Activated CD8-positive, alpha-beta T cell treated with anti-CD3 and anti-CD28 coated beads, Interleukin-2, amount 10 ng/mL, durations not matched to agents 7 days and 5 days (primary cell): Measurements from ENCODE around the gene OR1M1. TPM values are rescaled to one million over a fixed set of nuclear protein-coding genes. Genes with fewer than 3 reads are reported as not detected.

Source experiments
- ATAC-seq: fragments of 150-1000 bp; cut with Tn5 transposase; one replicate; pipeline ENCODE4 v1.10.0; 2021; ENCODE audit warnings: moderate library complexity
- CTCF ChIA-PET: fragments of 350-600 bp; sonication (Branson Sonifier 250); formaldehyde crosslinking; loops from one replicate; lab custom pipeline; 2021; ENCODE audit warnings: antibody characterized with exemption; lab: Charles Lee
- POLR2A ChIA-PET: fragments of 350-600 bp; sonication (Branson Sonifier 250); formaldehyde crosslinking; loops from one replicate; lab custom pipeline; 2021; ENCODE audit warnings: antibody characterized with exemption; lab: Charles Lee
- DNase-seq: peaks from one replicate; pipeline ENCODE4 v3.0.0-alpha.2; 2020
- H3K27ac Mint-ChIP-seq: one replicate; pipeline ENCODE4 v1.8.0; 2021; ENCODE audit warnings: mild to moderate bottlenecking, mixed read lengths
- H3K27me3 Mint-ChIP-seq: one replicate; pipeline ENCODE4 v1.8.0; 2021; ENCODE audit warnings: low read depth, mixed read lengths
- H3K36me3 Mint-ChIP-seq: one replicate; pipeline ENCODE4 v1.8.0; 2021; ENCODE audit warnings: low read depth, mixed read lengths
- H3K4me1 Mint-ChIP-seq: one replicate; pipeline ENCODE4 v1.8.0; 2021; ENCODE audit warnings: low read depth, mixed read lengths
- H3K4me3 Mint-ChIP-seq: one replicate; pipeline ENCODE4 v1.8.0; 2021; ENCODE audit warnings: mild to moderate bottlenecking, mixed read lengths
- H3K9me3 Mint-ChIP-seq: one replicate; pipeline ENCODE4 v1.8.0; 2022; ENCODE audit warnings: mixed read lengths; ENCODE audit not compliant: insufficient read depth
- total RNA-seq, 2 experiments: library from RNA; stranded (reverse); gene quantifications; one replicate each; pipeline ENCODE4 v1.2.3, GENCODE V29; 2021

OR1M1 gene
- total RNA-seq, 2 experiments from 2014 or later, result not detected

DNA sequence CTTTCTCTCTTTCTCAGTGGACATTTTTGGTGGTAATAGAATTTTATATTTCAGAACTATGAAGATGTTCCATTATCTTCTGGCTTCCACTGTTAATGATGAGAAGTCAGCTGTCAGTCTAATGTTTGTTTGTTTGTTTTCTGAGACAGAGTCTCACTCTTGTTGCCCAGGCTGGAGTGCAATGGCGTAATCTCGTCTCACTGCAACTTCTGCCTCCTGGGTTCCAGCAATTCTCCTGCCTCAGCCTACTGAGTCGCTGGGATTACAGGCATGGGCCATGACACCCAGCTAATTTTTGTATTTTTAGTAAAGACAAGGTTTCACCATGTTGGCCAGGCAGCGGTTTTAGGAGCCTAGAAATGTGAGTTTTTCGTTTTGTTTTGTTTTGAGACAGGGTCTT, 58.1 kb downstream of the OR1M1 start:
- Mint-ChIP-seq H3K9me3 (peaks cover 43% of the 10 kb centered on the region), H3K4me1 (peaks cover 32% of the 10 kb centered on the region), H3K4me3 (no peak overlapping the region), H3K36me3 (peaks cover 88% of the 10 kb centered on the region), H3K27me3 (no peaks in the 10 kb centered on the region), H3K27ac (no peak overlapping the region)
- ATAC-seq, result no peak
- DNase-seq, result no peak
- CTCF ChIA-PET, result no interaction called here
- POLR2A ChIA-PET, result no interaction called here

Other genes starting within 250 kb of the OR1M1 start
- gene MUC16, start 76.7 kb upstream of the OR1M1 start, total RNA-seq, result under 1 TPM in 1 of 2 experiments, not detected in 1; under 0.01 TPM
- gene OR7G2, start 20.4 kb downstream of the OR1M1 start, total RNA-seq, result not detected
- not detected for gene OR7G1, start 28.7 kb downstream of the OR1M1 start, total RNA-seq
- not detected for gene OR7G3, start 39.9 kb downstream of the OR1M1 start, total RNA-seq
- 10 to 100 TPM; 37.1 to 41.3 TPM for gene ZNF317, start 53.3 kb downstream of the OR1M1 start, total RNA-seq
- not detected for gene OR7D2, start 91.9 kb downstream of the OR1M1 start, total RNA-seq
- not detected for gene OR7D4, start 132.5 kb downstream of the OR1M1 start, total RNA-seq
- gene OR7E24, start 163.9 kb downstream of the OR1M1 start, total RNA-seq, result not detected
- gene ZNF699, start 222.8 kb downstream of the OR1M1 start, total RNA-seq, result 10 to 100 TPM in 1 of 2 experiments, 1 to 10 TPM in 1; 7.5 to 10.0 TPM
- 10 to 100 TPM; 13.3 to 18.0 TPM for gene ZNF559, start 237.1 kb downstream of the OR1M1 start, total RNA-seq